K562 (cell line): Measurements from ENCODE around the gene KPNA4. TPM values are rescaled to one million over a fixed set of nuclear protein-coding genes. Genes with fewer than 3 reads are reported as not detected.

ENCODE experiments used
- ATAC-seq: fragments of 200-7000 bp; cut with Tn5 transposase; 3 replicates; pipeline ENCODE4 v1.9.1; 2020; ENCODE audit warnings: moderate library complexity
- BruUV-seq: library from RNA; stranded (reverse); fragments of 400-500 nt; replicated peaks from 2 replicates; lab custom pipeline; 2021; lab: Mats Ljungman, UMichigan
- CTCF ChIA-PET: fragments of 300-600 bp; formaldehyde crosslinking; extraction: SDS; loops from one replicate; lab custom pipeline; 2021; ENCODE audit warnings: low intra/inter-chr PET ratio; lab: Yijun Ruan, JAX
- POLR2A ChIA-PET: fragments of 300-600, 350-650 bp; sonication (Branson Sonifier 250); formaldehyde crosslinking; extraction: SDS; loops from one replicate; lab custom pipeline; 2021; ENCODE audit warnings: antibody characterized with exemption, inconsistent platforms; lab: Yijun Ruan, JAX
- DNase-seq, 4 experiments: peaks; one replicate each; pipeline versions ENCODE4 v3.0.0 to v3.0.0-alpha.2; 2011 to 2018; ENCODE audit warnings: low spot score in 3 of 4, mixed read lengths in 3 of 4; ENCODE audit errors: extremely low read depth in 1 of 4
- FAIRE-seq: peaks from 2 replicates; lab custom pipeline; 2011; peaks lifted over from hg19 to GRCh38; lab: Jason Lieb, UNC
- H2AFZ ChIP-seq: 2 replicates; pipeline ENCODE4 v1.6.0; 2011; ENCODE audit warnings: low read depth, low read length, control low read depth, inconsistent platforms
- H3K27ac ChIP-seq: fragments of 200-600 bp; 3 replicates; pipeline ENCODE4 v1.8.0; 2011; ENCODE audit warnings: low read depth, mild to moderate bottlenecking, control low read depth, inconsistent platforms, low read length, moderate library complexity, mixed read lengths; ENCODE audit errors: extremely low read depth
- H3K27me3 ChIP-seq, 2 experiments: fragments of 300-600 bp in 1 of 2; 2 replicates in 1 of 2; 3 replicates in 1 of 2; pipeline versions ENCODE4 v1.6.0 to v1.8.0; 2011; ENCODE audit warnings: inconsistent platforms in 2 of 2, low read length in 2 of 2, mild to moderate bottlenecking in 1 of 2, mixed read lengths in 1 of 2, moderate library complexity in 1 of 2; ENCODE audit not compliant: control insufficient read depth in 2 of 2, insufficient read depth in 2 of 2
- H3K36me3 ChIP-seq: fragments of 300-600 bp; 3 replicates; pipeline ENCODE4 v1.8.0; 2011; ENCODE audit warnings: mild to moderate bottlenecking, low read length, inconsistent platforms; ENCODE audit not compliant: control insufficient read depth, insufficient read depth
- H3K4me1 ChIP-seq, 2 experiments: fragments of 200-600 bp in 1 of 2; replicated peaks in 1 of 2; 2 replicates in 1 of 2; 3 replicates in 1 of 2; pipeline versions ENCODE4 v1.5.1 to v1.8.0; 2011; ENCODE audit warnings: inconsistent platforms in 2 of 2, low read length in 2 of 2, mild to moderate bottlenecking in 1 of 2, mixed read lengths in 1 of 2, moderate library complexity in 1 of 2; ENCODE audit not compliant: control insufficient read depth in 2 of 2, insufficient read depth in 2 of 2
- H3K4me2 ChIP-seq: 2 replicates; pipeline ENCODE4 v1.6.1; 2011; ENCODE audit warnings: low read length, control low read depth, inconsistent platforms, mixed read lengths; ENCODE audit not compliant: insufficient read depth
- H3K4me3 ChIP-seq: fragments of 200-600 bp; sonication (generic), shearing (Covaris generic); 2 replicates; pipeline ENCODE4 v1.5.1; 2016; ENCODE audit warnings: control low read depth, inconsistent platforms
- H3K79me2 ChIP-seq: fragments of 200-600 bp; 3 replicates; pipeline ENCODE4 v1.8.0; 2011; ENCODE audit warnings: low read length, inconsistent platforms; ENCODE audit not compliant: control insufficient read depth, insufficient read depth
- H3K9ac ChIP-seq, 2 experiments: 2 replicates each; pipeline versions ENCODE4 v1.6.0 to v1.6.1; 2011; ENCODE audit warnings: low read depth in 2 of 2, low read length in 2 of 2, control low read depth in 1 of 2, inconsistent platforms in 1 of 2, mild to moderate bottlenecking in 1 of 2, mixed read lengths in 1 of 2; ENCODE audit not compliant: insufficient read depth in 1 of 2
- H3K9me1 ChIP-seq: one replicate; pipeline ENCODE4 v1.6.0; 2011; ENCODE audit warnings: inconsistent platforms, mild to moderate bottlenecking, low read length, moderate library complexity; ENCODE audit not compliant: control insufficient read depth, insufficient read depth
- H3K9me3 ChIP-seq: replicated peaks from 2 replicates; pipeline ENCODE4 v1.5.1; 2011; ENCODE audit warnings: low read depth, low read length, inconsistent platforms; ENCODE audit not compliant: control insufficient read depth, insufficient read depth
- H4K20me1 ChIP-seq: replicated peaks from 2 replicates; pipeline ENCODE4 v1.6.1; 2011; ENCODE audit warnings: low read length, inconsistent platforms, mixed read lengths; ENCODE audit not compliant: control insufficient read depth, insufficient read depth
- CEBPZ ChIP-seq: fragments of 150-350 bp; IDR thresholded peaks from 2 replicates; pipeline ENCODE4 v1.6.1; 2014; ENCODE audit warnings: low read depth, mild to moderate bottlenecking, low read length, borderline replicate concordance
- E2F6 ChIP-seq, 2 experiments: IDR thresholded peaks; 2 replicates each; pipeline ENCODE4 v1.6.1; 2011; ENCODE audit warnings: borderline replicate concordance in 1 of 2, control low read depth in 1 of 2, low read depth in 1 of 2, low read length in 1 of 2, mild to moderate bottlenecking in 1 of 2, mixed read lengths in 1 of 2, moderate library complexity in 1 of 2; ENCODE audit not compliant: insufficient read depth in 1 of 2, insufficient read length in 1 of 2, poor library complexity in 1 of 2, severe bottlenecking in 1 of 2; ENCODE audit errors: extremely low read depth in 1 of 2
- ZFX ChIP-seq: sonication (generic); formaldehyde crosslinking; IDR thresholded peaks from 2 replicates; pipeline ENCODE4 v1.8.0; 2022; ENCODE audit warnings: mild to moderate bottlenecking, missing genetic modification reagents, moderate library complexity
- in situ Hi-C: fragments of 300-500 bp; cut with MboI; formaldehyde crosslinking; loops from 4 replicates; pipeline ENCODE4 v1.15.0; 2018; ENCODE audit warnings: inconsistent platforms, mixed read lengths
- intact Hi-C: fragments of 100-400 bp; cut with micrococcal nuclease; formaldehyde crosslinking; loops from 2 replicates; pipeline ENCODE4 v1.14.2; 2022
- polyA plus RNA-seq, 8 experiments: library from polyadenylated mRNA; depleted of rRNA in 4 of 8; stranded (reverse) in 5 of 8; unstranded in 3 of 8; fragments of >200 nt; fragmentation: Nextera tagmentation in 2 of 8; fragmentation: Illumina TruSeq in 1 of 8; extraction: Ambion mirVana in 2 of 8; extraction: Trizol in 1 of 8; gene quantifications; 2 replicates each; pipeline versions ENCODE4 v1.2.1 to v1.2.3, GENCODE V29; 2011 to 2014; ENCODE audit warnings: inconsistent platforms in 1 of 8, missing spikeins in 1 of 8
- total RNA-seq, 7 experiments: library from RNA; depleted of rRNA in 6 of 7; stranded (reverse); fragments of >200 nt in 6 of 7; fragmentation: Illumina TruSeq in 2 of 7; extraction: Trizol in 2 of 7; gene quantifications; 2 replicates each; pipeline versions ENCODE4 v1.2.1 to v1.2.3, GENCODE V29; 2011 to 2021; ENCODE audit warnings: low replicate concordance in 1 of 7

The KPNA4 gene
- total and polyA plus RNA-seq, 9 of the 15 experiments (the other 6 are each of a cell fraction or from before 2014, with no cell fraction given): 13.9 to 66.6 (median 34.5) TPM

GRCh38 chr3:160588023-160588422, 22.7 kb upstream of the KPNA4 start:
- intact Hi-C loops: no loop called here
- Histone ChIP-seq H4K20me1 (no peaks in the 10 kb centered on the region), H3K9me3 (no peaks in the 10 kb centered on the region), H3K9ac (no peak overlapping the region), H3K36me3 (no peaks in the 10 kb centered on the region), H3K27me3 (no peaks in the 10 kb centered on the region; a peak in 1 of 5 replicates), H3K79me2 (no peaks in the 10 kb centered on the region), H2AFZ (no peak overlapping the region), H3K4me1 (no peaks in the 10 kb centered on the region), H3K9me1 (no peaks in the 10 kb centered on the region), H3K27ac (no peak overlapping the region), H3K4me2 (no peak overlapping the region), H3K4me3 (no peak overlapping the region)
- ChIA-PET CTCF (no interaction called here), POLR2A (no interaction called here)
- in situ Hi-C loops: no loop called here
- TF ChIP-seq ZFX (CRISPR knock-in tag) (no peak), CEBPZ (no peak), E2F6 (IDR thresholded peaks at IDR 0.05; ENCODE audit: borderline replicate concordance in 1 of 2, extremely low read depth in 1 of 2, insufficient read depth in 1 of 2, insufficient read length in 1 of 2, low read depth in 1 of 2, low read length in 1 of 2, poor library complexity in 1 of 2, severe bottlenecking in 1 of 2) (no peak)
- no TSS peak for BruUV-seq
- no peak for ATAC-seq
- FAIRE-seq: no peak
- DNase-seq: no peak
